GM18498 (cell line): ENCODE results near the gene DAGLA.

Experiments
- ATAC-seq: cut with Tn5 transposase; IDR thresholded peaks from one replicate; pipeline ENCODE4 v1.9.1; 2021; ENCODE audit warnings: mild to moderate bottlenecking, moderate library complexity; ENCODE audit not compliant: unreplicated experiment

The DAGLA gene

DNA sequence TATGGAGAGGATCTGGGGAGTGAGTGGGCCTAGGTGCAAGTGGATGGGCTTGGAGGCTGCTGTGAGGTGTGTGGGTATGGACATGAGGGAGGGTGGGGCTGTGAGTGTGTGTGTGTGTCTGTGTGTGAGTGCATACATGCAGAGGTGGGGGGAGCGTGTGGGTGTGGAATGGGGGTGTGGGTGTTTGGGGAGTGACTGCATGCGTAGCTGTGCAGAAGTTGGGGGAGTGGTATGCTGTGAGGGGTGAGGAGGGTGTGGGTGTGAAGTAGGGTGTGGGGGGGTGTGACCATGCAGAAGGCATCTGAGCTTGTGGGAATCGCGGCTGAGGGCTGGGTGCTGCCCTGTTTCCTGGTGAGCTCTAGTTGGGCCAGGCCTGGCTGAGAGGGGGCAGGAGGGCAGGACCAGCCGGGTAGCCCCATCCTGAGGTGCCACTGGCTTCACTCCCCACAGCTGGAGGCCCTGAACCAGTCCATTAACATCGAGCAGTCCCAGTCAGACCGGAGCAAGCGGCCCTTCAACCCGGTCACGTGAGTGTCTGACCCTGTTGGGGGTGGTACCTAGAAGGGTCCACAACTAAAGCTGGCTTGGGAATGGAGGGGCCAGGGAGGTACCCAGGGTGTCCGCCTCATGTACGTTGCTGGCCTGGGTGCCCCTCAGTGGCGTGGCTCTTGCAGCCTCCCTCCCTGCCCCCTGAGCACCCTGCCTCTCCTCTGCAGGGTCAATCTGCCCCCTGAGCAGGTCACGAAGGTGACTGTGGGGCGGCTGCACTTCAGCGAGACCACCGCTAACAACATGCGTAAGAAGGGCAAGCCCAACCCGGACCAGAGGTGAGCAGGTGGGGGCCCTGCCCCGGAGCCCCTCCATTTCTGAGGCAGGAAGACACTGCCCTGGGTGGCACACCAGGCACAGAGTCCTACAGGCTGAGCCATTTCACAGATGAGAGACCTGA, 95.7 kb downstream of the DAGLA start:
- no peak for ATAC-seq

DNA sequence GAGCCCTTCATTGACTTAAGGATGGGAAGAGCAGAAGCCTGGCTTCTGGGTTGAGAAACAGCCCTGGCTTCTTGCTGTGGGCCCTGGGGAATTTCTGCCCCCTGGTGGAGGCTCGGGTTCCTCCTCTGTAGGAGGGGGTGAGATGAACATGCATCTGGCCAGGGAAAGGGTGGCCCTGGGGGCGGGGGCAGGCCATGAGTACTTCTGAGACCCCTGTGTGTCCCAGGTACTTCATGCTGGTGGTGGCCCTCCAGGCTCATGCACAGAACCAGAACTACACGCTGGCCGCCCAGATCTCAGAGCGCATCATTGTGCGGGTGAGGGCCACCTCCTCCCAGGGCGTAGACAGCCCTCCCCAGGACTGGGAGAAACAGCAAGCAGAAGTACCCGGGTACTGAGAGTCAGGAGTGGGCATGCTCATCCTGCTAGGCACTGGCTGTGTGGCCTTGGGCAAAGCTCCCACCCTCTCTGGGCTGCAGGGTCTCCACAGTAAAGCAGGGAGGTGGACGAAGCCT, 96.4 kb downstream of the DAGLA start:
- peak; percentile 55 for ATAC-seq

DNA sequence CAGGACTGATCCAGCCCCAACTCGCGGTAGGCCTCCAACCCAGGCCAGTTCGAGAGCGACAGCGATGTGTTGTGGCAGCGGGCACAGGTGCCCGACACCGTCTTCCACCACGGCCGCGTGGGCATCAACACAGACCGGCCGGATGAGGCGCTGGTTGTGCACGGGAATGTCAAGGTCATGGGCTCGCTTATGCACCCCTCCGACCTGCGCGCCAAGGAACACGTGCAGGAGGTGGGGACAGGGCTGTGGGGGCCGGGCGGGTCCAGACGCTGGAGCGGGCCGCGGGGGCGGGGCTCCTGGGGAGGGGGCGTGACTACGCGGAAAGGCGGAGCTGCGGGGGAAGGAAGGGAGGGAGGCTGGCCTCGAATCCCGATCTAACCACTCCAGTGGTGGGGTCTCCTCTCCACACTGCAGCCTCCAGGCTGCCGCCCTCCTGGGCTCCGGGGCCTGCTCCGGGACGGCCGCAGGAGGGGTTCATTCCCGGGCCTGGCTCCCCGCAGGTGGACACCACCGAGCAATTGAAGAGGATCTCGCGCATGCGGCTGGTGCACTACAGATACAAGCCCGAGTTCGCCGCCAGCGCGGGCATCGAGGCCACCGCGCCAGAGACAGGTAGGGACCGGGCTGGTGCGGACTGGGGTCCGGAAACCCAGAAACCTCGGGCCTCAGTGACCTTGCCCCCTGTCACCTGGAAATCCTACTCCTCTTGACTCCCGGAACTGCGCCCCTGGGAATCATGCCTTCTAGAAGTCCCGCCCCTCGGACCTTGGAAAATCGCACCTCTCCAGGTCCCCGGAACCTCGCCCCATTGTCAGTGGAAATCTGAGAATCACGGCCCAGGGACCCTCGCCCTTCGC, 97.3 kb downstream of the DAGLA start:
- no peak for ATAC-seq

DNA sequence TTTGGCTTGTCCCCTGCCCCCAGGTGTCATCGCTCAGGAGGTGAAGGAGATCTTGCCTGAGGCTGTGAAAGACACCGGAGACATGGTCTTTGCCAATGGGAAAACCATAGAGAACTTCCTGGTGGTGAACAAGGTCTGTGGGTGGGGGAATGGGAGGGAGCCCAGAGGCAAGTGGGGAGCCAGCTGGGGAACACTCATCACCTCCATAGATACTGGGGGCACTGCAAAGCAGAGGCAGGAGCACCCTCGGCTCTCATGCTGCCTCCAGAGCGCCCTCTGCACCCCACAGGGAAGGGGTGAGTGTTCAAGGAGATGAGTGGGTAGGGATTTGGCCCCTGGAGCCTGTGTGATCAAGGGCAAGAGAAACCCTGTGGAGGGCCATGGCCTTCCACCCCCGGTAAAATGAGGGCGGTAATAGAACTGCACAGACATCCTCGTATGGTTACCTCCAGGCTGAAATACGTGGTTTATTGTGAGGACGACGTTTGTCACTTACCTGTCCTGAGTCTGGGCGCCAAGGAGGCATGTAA, 98.2 kb downstream of the DAGLA start:
- no peak for ATAC-seq

DNA sequence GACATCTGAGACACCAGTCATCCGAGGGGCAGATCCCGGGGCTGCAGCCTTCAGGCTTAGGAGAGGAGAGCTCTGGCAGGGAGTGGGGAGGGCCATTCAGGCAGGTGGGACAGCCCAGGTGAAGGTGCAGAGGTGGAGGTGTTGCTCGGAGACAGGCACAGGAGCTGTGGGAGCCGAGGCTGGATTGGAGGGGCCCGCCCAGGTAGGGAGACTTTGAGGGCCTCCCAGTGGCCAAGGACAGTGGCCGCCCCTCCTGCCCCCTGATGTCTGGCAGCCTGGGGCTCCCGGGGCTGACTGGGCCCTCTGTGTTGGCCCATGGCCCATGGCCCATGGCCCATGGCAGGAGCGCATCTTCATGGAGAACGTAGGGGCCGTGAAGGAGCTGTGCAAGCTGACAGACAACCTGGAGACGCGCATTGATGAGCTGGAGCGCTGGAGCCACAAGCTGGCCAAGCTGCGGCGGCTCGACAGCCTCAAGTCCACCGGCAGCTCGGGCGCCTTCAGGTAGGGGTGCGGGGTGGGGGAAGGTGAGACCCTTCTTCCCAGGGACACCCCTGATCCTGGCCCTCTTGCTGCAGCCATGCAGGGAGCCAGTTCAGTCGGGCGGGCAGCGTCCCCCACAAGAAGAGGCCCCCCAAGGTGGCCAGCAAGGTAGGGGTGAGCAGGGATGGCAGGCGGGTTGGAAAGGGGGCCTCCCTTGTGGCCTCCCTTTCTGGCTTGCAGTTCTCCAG, 98.9 kb downstream of the DAGLA start:
- no peak for ATAC-seq

DNA sequence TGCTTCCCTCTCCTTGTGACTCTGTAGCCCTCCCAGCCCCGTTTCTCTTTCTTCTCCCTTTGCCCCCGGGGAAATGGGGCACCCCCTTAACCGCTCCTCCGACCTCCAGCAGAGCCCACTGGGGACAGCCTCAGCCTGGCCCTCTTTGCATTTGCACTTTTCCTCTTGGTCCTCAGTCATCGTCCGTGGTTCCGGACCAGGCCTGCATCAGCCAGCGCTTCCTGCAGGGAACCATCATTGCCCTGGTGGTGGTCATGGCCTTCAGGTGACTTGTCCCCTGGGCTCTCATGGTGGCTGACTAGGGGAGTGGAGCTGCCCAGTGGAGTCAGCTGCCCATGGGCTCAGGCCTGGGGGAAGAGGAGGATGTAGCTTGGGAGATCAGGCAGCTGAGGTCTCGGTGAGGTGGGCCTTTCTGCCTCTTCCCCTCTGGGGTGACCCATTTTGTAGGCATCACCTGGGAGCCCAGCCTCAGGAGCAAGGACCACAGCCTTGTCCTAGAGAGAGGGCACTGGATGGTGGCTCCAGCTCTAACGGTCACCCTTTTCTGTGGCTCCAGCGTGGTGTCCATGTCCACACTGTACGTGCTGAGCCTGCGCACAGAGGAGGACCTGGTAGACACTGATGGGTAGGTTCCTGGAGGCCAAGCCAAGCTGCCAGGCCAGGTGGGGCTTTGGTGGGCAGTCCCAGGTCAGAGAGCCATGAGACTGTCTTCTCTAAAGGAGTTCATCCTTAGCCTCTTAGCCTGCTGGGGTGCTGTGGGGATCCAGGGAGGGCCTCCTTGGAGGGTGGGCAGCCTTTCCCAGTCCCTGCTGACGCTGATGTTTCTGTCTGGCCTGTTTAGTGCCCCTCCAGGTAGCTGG, 99.7 kb downstream of the DAGLA start:
- no peak for ATAC-seq

DNA sequence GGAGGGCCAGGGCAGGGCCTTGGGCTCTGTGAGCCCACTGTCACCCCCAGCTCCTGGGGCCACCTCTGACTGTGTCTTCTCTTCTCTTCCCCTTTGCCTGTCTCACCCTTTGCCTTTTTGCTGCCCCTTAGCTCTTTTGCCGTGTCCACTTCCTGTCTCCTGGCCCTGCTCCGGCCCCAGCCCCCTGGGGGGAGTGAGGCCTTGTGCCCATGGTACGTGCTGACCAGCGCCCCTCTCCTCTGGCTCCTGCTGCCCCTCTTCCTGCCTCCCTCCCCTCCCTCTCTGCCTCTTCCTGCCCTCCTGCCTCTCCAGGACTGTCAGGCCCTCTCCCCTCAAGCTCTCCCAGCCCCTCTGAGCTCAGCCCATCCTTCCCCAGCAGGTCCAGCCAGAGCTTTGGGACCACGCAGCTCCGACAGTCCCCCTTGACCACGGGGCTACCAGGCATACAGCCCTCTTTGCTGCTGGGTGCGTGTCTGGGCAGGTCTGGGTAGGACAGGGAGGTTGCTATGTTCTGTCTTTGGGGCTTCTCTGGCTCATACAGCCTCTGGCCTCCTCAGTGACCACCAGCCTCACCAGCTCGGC, 100.5 kb downstream of the DAGLA start:
- no peak for ATAC-seq

DNA sequence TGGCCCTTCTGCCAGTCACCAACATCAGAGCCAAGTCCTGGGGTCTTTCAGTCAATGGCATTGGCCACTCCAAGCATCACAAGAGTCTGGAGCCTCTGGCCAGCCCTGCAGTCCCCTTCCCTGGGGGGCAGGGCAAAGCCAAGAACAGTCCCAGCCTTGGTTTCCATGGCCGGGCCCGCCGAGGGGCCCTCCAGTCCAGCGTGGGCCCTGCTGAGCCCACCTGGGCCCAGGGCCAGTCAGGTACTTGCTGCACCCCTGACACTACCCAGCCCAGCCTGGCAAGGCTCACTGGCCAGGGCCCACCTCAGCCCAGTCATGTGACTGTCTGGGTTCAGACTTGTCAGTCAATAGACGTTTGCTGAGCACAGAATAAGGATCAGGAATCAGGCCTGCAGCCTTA, 101.4 kb downstream of the DAGLA start:
- ATAC-seq, result no peak

DNA sequence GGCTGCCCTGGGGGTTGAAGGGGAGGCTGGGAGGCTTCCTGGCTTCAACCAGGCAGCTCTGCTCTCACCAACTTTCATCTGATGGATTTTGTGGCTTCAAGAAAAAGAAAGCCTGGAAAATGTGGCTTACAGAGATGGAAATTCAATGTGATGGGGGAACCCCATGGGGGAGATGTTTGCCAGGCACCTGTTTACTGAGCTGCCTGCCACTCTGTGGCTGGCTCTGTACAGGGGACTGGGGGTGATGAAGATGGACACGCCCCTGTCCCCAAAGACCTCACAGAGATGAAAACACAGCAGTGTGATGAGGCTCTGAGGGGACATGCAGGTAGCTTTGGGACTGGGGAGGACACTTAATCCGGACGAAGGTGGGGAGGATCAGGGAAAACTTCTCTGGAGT, 102.1 kb downstream of the DAGLA start:
- ATAC-seq, result no peak

DNA sequence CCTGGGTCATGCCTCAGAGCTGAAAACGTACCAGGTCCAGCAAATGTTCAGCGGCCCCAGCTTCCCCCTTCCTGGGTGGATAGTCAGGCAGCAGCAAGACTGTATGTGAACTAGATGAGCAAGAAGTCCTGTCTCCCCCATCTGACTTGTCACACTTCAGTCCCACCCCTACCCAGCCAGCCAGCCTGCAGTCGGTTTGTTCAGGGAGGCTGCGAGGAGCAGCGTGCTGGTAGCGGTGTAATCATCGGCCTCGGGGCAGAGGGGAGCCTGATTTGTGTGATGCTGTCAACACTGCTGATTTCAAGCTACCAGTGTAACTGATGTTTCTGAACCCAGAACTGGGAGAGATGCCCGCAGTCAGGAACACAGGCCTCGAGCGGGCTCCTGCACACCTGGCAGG, 102.7 kb downstream of the DAGLA start:
- no peak for ATAC-seq

DNA sequence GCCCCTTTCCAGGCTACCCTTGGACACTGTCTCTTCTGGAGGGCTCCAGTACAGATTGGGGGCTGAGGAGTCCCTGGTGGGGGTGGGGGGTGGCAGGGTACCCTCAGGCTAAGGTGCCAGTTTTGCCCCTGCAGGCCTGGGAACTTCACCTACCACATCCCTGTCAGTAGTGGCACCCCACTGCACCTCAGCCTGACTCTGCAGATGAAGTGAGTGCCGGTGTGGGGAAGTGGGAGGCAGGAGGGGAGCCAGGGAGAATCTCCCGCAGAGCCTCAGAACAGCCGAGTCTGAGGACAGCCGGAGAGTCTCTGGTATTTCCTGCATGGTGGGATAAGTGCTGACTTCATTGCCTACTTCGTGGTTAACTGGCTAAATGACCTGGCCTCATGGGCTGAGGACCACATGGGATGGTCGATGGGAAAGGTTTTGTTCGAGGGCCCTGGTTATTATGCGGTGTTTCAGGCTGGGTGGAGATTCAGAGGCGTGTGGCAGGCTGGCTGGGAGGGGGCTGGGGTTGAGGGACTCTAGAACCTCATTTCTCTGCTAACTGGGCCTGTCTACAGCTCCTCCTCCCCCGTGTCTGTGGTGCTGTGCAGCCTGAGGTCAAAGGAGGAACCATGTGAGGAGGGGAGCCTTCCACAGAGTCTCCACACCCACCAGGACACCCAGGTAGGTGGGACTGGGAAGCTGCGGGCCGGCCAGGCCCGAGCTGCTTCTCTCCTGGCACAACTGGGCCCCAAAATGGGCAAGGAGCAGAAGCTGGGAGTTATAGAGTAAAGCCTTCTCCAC, 103.7 kb downstream of the DAGLA start:
- ATAC-seq, result no peak

DNA sequence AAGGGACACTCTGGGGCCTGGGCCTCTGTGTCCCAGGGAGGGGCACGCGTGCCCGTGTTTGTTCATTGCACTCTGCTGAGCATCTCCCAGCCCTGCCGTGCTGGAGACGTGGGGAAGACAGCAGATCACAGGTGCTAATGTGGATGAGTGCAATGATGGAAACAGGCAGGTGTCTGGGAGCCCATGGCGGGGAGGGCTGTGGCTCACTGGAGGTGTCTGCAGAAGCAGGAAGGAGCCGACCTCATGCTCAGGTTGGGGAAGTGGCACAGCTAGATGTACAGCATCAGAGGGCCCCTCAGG, 104.3 kb downstream of the DAGLA start:
- ATAC-seq, result no peak

DNA sequence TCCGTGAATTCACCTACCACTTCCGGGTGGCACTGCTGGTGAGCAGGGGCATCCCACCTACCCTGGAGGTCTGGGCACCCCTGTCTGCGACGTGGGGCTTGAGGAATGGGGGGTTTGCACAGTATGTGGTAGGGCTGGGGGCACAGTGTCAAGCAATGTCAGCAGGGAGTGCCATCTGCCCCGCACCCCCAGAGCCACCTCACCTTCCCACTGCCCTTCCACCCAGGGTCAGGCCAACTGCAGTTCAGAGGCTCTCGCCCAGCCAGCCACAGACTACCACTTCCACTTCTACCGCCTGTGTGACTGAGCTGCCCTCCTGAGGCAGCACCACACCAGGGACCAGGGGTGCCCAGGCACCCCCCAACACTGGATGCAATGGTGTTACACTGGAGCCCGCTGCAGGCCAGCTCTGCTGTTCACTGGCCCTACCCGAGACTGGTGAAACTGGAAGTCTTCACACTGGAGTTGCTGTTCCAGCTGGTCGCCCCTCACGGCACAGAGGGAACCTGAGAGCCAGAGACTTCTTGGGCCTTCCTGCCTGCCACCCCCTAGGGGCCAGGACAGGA, 105.7 kb downstream of the DAGLA start:
- ATAC-seq, result no peak

DNA sequence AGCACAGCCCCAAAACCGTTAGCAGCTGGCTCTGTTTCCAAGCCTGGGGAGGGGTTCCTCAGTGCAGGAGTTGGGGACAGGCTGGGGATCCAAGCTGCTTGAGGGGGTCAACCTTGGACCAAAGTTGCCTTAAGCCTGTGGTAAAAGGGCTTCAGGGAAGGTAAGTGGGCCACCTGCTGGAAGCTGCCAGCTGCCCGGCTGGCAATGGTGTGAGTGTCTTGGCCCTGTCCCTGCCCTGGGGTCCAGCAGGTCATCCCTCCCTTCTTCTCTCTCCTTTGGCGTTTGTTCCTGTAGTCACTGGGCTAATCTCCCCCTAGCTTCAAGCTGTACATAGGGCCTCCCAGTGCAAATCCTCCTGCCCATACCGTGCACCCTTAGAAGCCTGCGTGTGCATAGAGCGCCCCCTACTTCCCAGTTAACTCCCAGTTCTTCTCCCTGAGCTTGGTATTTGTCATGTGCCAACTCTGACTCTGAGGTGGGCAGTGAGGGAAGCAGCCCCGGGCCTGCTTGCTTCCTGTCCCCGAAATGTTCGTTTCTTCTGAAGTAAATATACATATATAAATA, 107.8 kb downstream of the DAGLA start:
- ATAC-seq, result no peak

DNA sequence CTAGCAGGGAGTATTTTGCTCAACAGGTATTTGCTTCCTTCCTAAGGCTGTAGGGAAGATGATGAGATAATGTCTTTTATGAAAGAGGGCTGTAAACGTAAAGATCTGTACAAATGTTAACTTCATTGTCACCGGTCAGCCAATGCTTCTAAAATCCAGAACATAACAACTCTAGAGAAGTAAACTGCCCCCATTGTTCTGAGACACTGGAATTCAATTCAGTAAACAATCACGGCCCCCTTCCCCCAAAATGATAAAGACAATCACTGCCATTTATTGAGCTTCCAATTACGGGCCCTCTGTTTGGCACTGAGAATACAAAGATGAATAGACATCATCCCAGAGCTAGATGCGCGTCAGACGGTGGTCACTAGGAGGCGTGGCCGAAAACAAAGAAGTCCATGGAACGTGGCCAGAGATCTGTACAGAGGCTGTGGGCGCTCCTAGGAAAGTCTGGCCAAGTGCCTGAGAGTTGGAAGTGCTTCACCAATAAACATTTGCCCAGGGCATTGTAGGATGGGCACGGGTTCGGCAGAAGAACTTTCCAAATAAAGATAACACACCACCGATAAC, 111.6 kb downstream of the DAGLA start:
- peak; percentile 33 for ATAC-seq

DNA sequence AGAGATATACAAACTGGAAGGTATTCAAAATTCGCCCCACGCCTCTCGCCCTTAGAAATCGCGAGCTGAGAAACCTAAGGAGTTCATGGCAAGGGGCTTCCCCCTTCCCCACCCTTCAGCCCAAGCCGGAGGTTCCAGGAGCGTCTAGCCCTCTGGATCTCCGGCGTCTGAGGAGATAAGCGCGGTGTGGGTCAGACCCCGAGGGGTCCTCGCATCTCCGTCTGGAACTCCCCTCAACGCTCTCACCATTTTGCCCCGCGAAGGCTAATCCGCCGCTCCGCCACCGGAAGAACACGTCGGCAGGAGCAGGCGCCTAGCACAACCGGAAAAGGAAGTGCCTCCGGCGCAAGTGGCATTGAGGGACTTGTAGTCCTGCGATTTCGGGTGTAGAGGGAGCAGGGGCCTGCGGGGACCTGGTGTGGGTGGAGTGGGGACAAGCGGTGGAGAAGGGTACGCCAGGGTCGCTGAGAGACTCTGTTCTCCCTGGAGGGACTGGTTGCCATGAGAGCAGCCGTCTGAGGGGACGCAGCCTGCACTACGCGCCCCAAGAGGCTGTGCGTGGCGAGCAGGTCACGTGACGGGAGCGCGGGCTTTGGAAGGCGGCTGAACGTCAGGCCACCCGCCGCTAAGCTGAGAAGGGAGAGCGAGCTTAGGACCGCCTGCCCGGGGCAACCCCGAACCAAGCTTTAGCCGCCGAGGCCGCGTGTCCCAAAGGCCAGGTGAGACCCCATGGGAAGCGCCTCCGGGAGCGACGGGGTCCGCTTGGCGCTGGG, 112.3 kb downstream of the DAGLA start, which contains the start of the genes FEN1 and TMEM258:
FEN1 (plus strand) TSS at position 602 of the 773 bp plus-strand sequence. CDS start 2,451 bp downstream, outside the sequence.
TMEM258 (minus strand) TSS at position 290 of the 773 bp plus-strand sequence; CDS start at position 249, 41 bp downstream.
- ATAC-seq, result peak; percentile 84
